WTC11 (cell line): ENCODE data around the gene SLC9A3. TPM values are rescaled to one million over a fixed set of nuclear protein-coding genes. Genes with fewer than 3 reads are reported as not detected.

ENCODE experiments used
- ATAC-seq: fragments of 200-7000 bp; cut with Tn5 transposase; 2 replicates; pipeline ENCODE4 v1.10.0; 2021; ENCODE audit warnings: mild to moderate bottlenecking, moderate library complexity
- CTCF ChIA-PET: fragments of 300-600 bp; sonication (Branson Sonifier 250); formaldehyde crosslinking; loops from one replicate; lab custom pipeline; 2021; ENCODE audit warnings: antibody characterized with exemption; lab: Charles Lee
- POLR2A ChIA-PET: fragments of 350-600 bp; sonication (Branson Sonifier 250); formaldehyde crosslinking; loops from one replicate; lab custom pipeline; 2021; ENCODE audit warnings: antibody characterized with exemption; lab: Charles Lee
- DNase-seq: peaks from one replicate; pipeline ENCODE4 v3.0.0; 2021; ENCODE audit warnings: low spot score
- H3K27ac Mint-ChIP-seq: 2 replicates; pipeline ENCODE4 v1.8.0; 2021; ENCODE audit warnings: mixed read lengths
- H3K27me3 Mint-ChIP-seq: 2 replicates; pipeline ENCODE4 v1.8.0; 2021; ENCODE audit warnings: low read depth, mild to moderate bottlenecking, moderate library complexity, mixed read lengths
- H3K36me3 Mint-ChIP-seq: 2 replicates; pipeline ENCODE4 v1.8.0; 2021; ENCODE audit warnings: mixed read lengths
- H3K4me1 Mint-ChIP-seq: 2 replicates; pipeline ENCODE4 v1.8.0; 2022; ENCODE audit warnings: mixed read lengths
- H3K4me3 Mint-ChIP-seq: 2 replicates; pipeline ENCODE4 v1.8.0; 2021; ENCODE audit warnings: mild to moderate bottlenecking, moderate library complexity, mixed read lengths
- H3K9me3 Mint-ChIP-seq: 2 replicates; pipeline ENCODE4 v1.8.0; 2021; ENCODE audit warnings: mixed read lengths
- CREB1 ChIP-seq: sonication (generic); formaldehyde crosslinking; IDR thresholded peaks from 2 replicates; pipeline ENCODE4 v1.8.0; 2023; ENCODE audit warnings: mild to moderate bottlenecking, missing genetic modification reagents
- GTF2I ChIP-seq: fragments of 250-450 bp; sonication (Bioruptor Pico); conservative IDR thresholded peaks from 2 replicates; pipeline ENCODE4 v1.4.0; 2021; ENCODE audit warnings: mild to moderate bottlenecking
- HMGA2 ChIP-seq: fragments of 250-450 bp; sonication (Bioruptor Pico); IDR thresholded peaks from 2 replicates; pipeline ENCODE4 v1.4.0; 2021; ENCODE audit warnings: mild to moderate bottlenecking, moderate library complexity
- JUN ChIP-seq: sonication (generic); formaldehyde crosslinking; IDR thresholded peaks from 2 replicates; pipeline ENCODE4 v1.8.0; 2023; ENCODE audit warnings: mild to moderate bottlenecking, missing genetic modification reagents
- KAT7 ChIP-seq: sonication (generic); formaldehyde crosslinking; IDR thresholded peaks from 2 replicates; pipeline ENCODE4 v1.8.1; 2023; ENCODE audit warnings: missing genetic modification reagents, mild to moderate bottlenecking, borderline replicate concordance
- NFATC4 ChIP-seq: fragments of 250-450 bp; sonication (Bioruptor Pico); IDR thresholded peaks from 2 replicates; pipeline ENCODE4 v1.9.0; 2021; ENCODE audit warnings: mild to moderate bottlenecking
- NFYB ChIP-seq: sonication (generic); formaldehyde crosslinking; conservative IDR thresholded peaks from 2 replicates; pipeline ENCODE4 v1.8.0; 2022; ENCODE audit warnings: low read depth, missing genetic modification reagents
- NR1H2 ChIP-seq: sonication (generic); formaldehyde crosslinking; IDR thresholded peaks from 2 replicates; pipeline ENCODE4 v1.9.0; 2021; ENCODE audit warnings: mild to moderate bottlenecking, moderate library complexity, missing genetic modification reagents
- NR2C2 ChIP-seq: sonication (generic); formaldehyde crosslinking; IDR thresholded peaks from 2 replicates; pipeline ENCODE4 v1.8.0; 2022; ENCODE audit warnings: mild to moderate bottlenecking, missing genetic modification reagents
- ZBTB21 ChIP-seq: sonication (generic); formaldehyde crosslinking; IDR thresholded peaks from 2 replicates; pipeline ENCODE4 v1.8.1; 2023; ENCODE audit warnings: mild to moderate bottlenecking, missing genetic modification reagents, borderline replicate concordance
- ZNF219 ChIP-seq: sonication (generic); formaldehyde crosslinking; IDR thresholded peaks from 2 replicates; pipeline ENCODE4 v1.8.0; 2023; ENCODE audit warnings: missing genetic modification reagents, mild to moderate bottlenecking, borderline replicate concordance
- total RNA-seq: library from RNA; stranded (reverse); gene quantifications from 3 replicates; pipeline ENCODE4 v1.2.3, GENCODE V29; 2021
- TF ChIP-seq, protein P1 (sequence below): fragments of 250-450 bp; sonication (Bioruptor Pico); conservative IDR thresholded peaks from 2 replicates; pipeline ENCODE4 v1.9.0; 2021; ENCODE audit warnings: mild to moderate bottlenecking
- TF ChIP-seq, protein P2 (sequence below): sonication (generic); formaldehyde crosslinking; IDR thresholded peaks from 2 replicates; pipeline ENCODE4 v1.8.1; 2023; ENCODE audit warnings: mild to moderate bottlenecking, missing genetic modification reagents
- TF ChIP-seq, protein P3 (sequence below): sonication (generic); formaldehyde crosslinking; IDR thresholded peaks from 2 replicates; pipeline ENCODE4 v1.8.0; 2022; ENCODE audit warnings: mild to moderate bottlenecking, missing genetic modification reagents
- TF ChIP-seq, protein P4 (sequence below): sonication (generic); formaldehyde crosslinking; IDR thresholded peaks from 2 replicates; pipeline ENCODE4 v1.8.0; 2023; ENCODE audit warnings: mild to moderate bottlenecking, missing genetic modification reagents
- TF ChIP-seq, protein P5 (sequence below): sonication (generic); formaldehyde crosslinking; IDR thresholded peaks from 2 replicates; pipeline ENCODE4 v1.8.0; 2022; ENCODE audit warnings: mild to moderate bottlenecking, missing genetic modification reagents
- TF ChIP-seq, protein P6 (sequence below): fragments of 250-450 bp; sonication (Bioruptor Pico); IDR thresholded peaks from 2 replicates; pipeline ENCODE4 v1.9.0; 2021; ENCODE audit warnings: mild to moderate bottlenecking
- TF ChIP-seq, protein P7 (sequence below): sonication (generic); formaldehyde crosslinking; IDR thresholded peaks from 2 replicates; pipeline ENCODE4 v1.8.0; 2022; ENCODE audit warnings: mild to moderate bottlenecking, missing genetic modification reagents
- TF ChIP-seq, protein P8 (sequence below): sonication (generic); formaldehyde crosslinking; IDR thresholded peaks from 2 replicates; pipeline ENCODE4 v1.8.1; 2023; ENCODE audit warnings: mild to moderate bottlenecking, missing genetic modification reagents
- TF ChIP-seq, protein P9 (sequence below): sonication (generic); formaldehyde crosslinking; IDR thresholded peaks from 2 replicates; pipeline ENCODE4 v1.8.1; 2022; ENCODE audit warnings: low read depth, mild to moderate bottlenecking, moderate library complexity, missing genetic modification reagents, borderline replicate concordance
- TF ChIP-seq, protein P10 (sequence below): fragments of 250-450 bp; sonication (Bioruptor Pico); IDR thresholded peaks from 2 replicates; pipeline ENCODE4 v1.9.0; 2021; ENCODE audit warnings: moderate library complexity, mild to moderate bottlenecking, inconsistent platforms, borderline replicate concordance

The SLC9A3 gene
- total RNA-seq, 1 experiment from 2014 or later, result 1.6 TPM

DNA sequence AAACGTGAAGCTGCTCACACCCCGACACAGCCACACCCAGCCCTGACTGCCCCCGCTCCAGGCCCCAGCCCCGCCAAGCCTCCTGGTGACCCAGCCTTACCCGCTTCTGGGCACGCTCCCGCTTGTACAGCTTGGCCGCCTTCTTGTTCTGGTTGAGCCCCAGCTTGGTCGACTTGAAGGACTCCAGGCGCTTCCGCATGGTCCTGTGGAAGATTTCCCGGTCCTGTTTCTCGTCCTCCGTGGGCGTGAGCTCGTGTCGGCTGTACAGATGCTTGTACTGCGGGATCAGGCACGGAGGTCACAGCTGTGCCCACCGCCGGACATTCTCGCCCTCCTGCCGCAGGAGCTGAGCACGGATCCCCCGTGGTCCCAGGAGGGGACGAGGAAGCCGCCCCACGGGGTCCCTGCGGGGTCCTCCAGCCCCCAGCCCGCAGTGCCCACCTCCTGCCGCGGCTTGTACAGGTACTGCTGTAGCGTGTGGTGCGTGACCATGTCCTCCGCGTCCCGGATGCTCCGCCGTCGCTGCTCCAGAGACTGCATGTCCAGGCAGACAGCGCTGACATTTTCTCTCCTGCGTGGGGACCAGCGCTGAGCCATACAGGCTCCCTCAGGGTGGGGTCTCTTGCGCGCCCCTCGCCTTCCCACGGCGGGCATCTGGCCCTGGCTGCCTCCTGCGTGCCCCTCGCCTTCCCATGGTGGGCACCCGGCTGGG is 48.0 kb downstream of the SLC9A3 start (continued):
- TF ChIP-seq, protein P1, sequence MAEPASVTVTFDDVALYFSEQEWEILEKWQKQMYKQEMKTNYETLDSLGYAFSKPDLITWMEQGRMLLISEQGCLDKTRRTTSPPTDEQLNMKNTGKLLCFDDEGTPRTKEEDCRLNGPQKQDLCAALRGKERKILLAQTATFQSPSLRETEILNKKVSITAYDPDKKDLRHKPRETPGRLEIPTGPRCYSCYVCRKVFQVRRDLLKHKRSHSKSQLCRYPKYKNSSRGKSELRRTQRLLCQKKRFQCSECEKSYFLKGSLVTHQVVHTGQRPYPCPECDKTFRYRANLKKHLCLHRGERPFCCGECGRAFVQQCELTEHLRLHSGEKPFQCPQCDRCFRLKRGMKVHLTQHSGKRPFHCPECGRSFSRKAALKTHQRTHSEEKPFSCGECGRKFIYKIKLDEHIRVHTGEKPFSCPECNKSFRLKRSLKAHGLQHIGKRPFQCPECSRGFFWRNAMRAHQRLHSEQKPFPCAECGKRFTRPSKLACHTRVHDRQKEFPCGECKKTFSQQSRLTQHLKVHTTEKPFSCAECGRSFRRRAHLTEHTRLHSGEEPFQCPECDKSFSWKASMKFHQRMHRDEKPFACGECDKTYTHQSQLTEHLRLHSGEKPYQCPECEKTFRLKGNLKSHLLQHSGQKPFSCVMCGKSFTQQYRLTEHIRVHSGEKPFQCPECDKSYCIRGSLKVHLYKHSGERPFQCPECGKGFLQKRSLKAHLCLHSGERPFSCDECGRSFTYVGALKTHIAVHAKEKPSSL (CRISPR knock-in tag), result no peak
- TF ChIP-seq, protein P2, sequence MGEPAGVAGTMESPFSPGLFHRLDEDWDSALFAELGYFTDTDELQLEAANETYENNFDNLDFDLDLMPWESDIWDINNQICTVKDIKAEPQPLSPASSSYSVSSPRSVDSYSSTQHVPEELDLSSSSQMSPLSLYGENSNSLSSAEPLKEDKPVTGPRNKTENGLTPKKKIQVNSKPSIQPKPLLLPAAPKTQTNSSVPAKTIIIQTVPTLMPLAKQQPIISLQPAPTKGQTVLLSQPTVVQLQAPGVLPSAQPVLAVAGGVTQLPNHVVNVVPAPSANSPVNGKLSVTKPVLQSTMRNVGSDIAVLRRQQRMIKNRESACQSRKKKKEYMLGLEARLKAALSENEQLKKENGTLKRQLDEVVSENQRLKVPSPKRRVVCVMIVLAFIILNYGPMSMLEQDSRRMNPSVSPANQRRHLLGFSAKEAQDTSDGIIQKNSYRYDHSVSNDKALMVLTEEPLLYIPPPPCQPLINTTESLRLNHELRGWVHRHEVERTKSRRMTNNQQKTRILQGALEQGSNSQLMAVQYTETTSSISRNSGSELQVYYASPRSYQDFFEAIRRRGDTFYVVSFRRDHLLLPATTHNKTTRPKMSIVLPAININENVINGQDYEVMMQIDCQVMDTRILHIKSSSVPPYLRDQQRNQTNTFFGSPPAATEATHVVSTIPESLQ (CRISPR knock-in tag), result no peak
- TF ChIP-seq JUN (CRISPR knock-in tag) (no peak), NFYB (CRISPR knock-in tag) (no peak), NR1H2 (CRISPR knock-in tag) (no peak)
- TF ChIP-seq, protein P3, sequence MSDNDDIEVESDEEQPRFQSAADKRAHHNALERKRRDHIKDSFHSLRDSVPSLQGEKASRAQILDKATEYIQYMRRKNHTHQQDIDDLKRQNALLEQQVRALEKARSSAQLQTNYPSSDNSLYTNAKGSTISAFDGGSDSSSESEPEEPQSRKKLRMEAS (CRISPR knock-in tag), result no peak
- TF ChIP-seq, protein P4, sequence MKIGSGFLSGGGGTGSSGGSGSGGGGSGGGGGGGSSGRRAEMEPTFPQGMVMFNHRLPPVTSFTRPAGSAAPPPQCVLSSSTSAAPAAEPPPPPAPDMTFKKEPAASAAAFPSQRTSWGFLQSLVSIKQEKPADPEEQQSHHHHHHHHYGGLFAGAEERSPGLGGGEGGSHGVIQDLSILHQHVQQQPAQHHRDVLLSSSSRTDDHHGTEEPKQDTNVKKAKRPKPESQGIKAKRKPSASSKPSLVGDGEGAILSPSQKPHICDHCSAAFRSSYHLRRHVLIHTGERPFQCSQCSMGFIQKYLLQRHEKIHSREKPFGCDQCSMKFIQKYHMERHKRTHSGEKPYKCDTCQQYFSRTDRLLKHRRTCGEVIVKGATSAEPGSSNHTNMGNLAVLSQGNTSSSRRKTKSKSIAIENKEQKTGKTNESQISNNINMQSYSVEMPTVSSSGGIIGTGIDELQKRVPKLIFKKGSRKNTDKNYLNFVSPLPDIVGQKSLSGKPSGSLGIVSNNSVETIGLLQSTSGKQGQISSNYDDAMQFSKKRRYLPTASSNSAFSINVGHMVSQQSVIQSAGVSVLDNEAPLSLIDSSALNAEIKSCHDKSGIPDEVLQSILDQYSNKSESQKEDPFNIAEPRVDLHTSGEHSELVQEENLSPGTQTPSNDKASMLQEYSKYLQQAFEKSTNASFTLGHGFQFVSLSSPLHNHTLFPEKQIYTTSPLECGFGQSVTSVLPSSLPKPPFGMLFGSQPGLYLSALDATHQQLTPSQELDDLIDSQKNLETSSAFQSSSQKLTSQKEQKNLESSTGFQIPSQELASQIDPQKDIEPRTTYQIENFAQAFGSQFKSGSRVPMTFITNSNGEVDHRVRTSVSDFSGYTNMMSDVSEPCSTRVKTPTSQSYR, result no peak
- TF ChIP-seq, protein P5, sequence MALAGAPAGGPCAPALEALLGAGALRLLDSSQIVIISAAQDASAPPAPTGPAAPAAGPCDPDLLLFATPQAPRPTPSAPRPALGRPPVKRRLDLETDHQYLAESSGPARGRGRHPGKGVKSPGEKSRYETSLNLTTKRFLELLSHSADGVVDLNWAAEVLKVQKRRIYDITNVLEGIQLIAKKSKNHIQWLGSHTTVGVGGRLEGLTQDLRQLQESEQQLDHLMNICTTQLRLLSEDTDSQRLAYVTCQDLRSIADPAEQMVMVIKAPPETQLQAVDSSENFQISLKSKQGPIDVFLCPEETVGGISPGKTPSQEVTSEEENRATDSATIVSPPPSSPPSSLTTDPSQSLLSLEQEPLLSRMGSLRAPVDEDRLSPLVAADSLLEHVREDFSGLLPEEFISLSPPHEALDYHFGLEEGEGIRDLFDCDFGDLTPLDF (CRISPR knock-in tag), result no peak
- TF ChIP-seq, protein P6, sequence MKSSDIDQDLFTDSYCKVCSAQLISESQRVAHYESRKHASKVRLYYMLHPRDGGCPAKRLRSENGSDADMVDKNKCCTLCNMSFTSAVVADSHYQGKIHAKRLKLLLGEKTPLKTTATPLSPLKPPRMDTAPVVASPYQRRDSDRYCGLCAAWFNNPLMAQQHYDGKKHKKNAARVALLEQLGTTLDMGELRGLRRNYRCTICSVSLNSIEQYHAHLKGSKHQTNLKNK (CRISPR knock-in tag), result no peak
- TF ChIP-seq, all 79 proteins: peak for 0

DNA sequence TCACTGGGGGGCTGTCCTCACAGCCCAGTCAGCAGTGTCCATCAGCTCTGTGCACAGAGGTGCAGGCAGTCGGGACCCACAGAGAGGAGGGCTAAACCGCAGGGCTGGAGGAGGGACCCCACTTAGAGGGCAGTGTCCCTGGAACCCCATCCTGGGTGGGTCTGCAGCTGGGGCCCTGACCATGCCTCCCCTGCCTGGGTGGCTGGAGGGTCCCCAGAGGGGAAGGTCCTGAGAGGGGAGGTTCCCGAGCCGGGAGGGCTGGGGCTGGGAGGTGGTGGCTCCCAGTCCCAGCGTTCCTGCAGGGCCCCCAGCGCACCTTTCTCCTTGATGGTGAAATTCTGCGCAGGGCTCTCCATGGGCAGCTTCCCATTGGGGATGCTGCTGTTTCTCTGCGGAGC is 48.5 kb downstream of the SLC9A3 start:
- peak overlapping the region; percentile 46 for H3K4me3 Mint-ChIP-seq
- H3K36me3 Mint-ChIP-seq, result no peaks in the 10 kb centered on the region
- H3K4me1 Mint-ChIP-seq, result peaks cover 9% of the 10 kb centered on the region
- no peak overlapping the region for H3K27ac Mint-ChIP-seq
- ChIA-PET CTCF (interaction anchor here (1.0 to 2.4 kb wide), 2 partner anchors 16 to 29 kb away, joined by 3 to 12 read pairs; no protein-coding TSS in a partner anchor), POLR2A (no interaction called here)
- H3K27me3 Mint-ChIP-seq, result peaks cover 52% of the 10 kb centered on the region
- no peaks in the 10 kb centered on the region for H3K9me3 Mint-ChIP-seq
- DNase-seq, result no peak
- no peak for ATAC-seq
- no peak for TF ChIP-seq NR2C2 (CRISPR knock-in tag)
- TF ChIP-seq NFATC4, result no peak
- TF ChIP-seq CREB1 (CRISPR knock-in tag), result no peak
- TF ChIP-seq, protein P7, sequence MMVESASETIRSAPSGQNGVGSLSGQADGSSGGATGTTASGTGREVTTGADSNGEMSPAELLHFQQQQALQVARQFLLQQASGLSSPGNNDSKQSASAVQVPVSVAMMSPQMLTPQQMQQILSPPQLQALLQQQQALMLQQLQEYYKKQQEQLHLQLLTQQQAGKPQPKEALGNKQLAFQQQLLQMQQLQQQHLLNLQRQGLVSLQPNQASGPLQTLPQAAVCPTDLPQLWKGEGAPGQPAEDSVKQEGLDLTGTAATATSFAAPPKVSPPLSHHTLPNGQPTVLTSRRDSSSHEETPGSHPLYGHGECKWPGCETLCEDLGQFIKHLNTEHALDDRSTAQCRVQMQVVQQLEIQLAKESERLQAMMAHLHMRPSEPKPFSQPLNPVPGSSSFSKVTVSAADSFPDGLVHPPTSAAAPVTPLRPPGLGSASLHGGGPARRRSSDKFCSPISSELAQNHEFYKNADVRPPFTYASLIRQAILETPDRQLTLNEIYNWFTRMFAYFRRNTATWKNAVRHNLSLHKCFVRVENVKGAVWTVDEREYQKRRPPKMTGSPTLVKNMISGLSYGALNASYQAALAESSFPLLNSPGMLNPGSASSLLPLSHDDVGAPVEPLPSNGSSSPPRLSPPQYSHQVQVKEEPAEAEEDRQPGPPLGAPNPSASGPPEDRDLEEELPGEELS (CRISPR knock-in tag), result no peak
- TF ChIP-seq, protein P8, sequence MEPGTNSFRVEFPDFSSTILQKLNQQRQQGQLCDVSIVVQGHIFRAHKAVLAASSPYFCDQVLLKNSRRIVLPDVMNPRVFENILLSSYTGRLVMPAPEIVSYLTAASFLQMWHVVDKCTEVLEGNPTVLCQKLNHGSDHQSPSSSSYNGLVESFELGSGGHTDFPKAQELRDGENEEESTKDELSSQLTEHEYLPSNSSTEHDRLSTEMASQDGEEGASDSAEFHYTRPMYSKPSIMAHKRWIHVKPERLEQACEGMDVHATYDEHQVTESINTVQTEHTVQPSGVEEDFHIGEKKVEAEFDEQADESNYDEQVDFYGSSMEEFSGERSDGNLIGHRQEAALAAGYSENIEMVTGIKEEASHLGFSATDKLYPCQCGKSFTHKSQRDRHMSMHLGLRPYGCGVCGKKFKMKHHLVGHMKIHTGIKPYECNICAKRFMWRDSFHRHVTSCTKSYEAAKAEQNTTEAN, result no peak
- TF ChIP-seq HMGA2, result no peak
- TF ChIP-seq GTF2I (CRISPR knock-in tag), result no peak
- TF ChIP-seq KAT7, result no peak
- TF ChIP-seq ZNF219 (CRISPR knock-in tag), result no peak
- TF ChIP-seq ZBTB21 (CRISPR knock-in tag), result no peak
- no peak for TF ChIP-seq NR1H2 (CRISPR knock-in tag)
- TF ChIP-seq, protein P9, sequence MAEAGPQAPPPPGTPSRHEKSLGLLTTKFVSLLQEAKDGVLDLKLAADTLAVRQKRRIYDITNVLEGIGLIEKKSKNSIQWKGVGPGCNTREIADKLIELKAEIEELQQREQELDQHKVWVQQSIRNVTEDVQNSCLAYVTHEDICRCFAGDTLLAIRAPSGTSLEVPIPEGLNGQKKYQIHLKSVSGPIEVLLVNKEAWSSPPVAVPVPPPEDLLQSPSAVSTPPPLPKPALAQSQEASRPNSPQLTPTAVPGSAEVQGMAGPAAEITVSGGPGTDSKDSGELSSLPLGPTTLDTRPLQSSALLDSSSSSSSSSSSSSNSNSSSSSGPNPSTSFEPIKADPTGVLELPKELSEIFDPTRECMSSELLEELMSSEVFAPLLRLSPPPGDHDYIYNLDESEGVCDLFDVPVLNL (CRISPR knock-in tag), result no peak
- TF ChIP-seq, protein P10, sequence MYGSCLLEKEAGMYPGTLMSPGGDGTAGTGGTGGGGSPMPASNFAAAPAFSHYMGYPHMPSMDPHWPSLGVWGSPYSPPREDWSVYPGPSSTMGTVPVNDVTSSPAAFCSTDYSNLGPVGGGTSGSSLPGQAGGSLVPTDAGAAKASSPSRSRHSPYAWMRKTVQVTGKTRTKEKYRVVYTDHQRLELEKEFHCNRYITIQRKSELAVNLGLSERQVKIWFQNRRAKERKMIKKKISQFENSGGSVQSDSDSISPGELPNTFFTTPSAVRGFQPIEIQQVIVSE, result no peak
